Measurements from ENCODE around the gene KCTD1.

Gene KCTD1

DNA sequence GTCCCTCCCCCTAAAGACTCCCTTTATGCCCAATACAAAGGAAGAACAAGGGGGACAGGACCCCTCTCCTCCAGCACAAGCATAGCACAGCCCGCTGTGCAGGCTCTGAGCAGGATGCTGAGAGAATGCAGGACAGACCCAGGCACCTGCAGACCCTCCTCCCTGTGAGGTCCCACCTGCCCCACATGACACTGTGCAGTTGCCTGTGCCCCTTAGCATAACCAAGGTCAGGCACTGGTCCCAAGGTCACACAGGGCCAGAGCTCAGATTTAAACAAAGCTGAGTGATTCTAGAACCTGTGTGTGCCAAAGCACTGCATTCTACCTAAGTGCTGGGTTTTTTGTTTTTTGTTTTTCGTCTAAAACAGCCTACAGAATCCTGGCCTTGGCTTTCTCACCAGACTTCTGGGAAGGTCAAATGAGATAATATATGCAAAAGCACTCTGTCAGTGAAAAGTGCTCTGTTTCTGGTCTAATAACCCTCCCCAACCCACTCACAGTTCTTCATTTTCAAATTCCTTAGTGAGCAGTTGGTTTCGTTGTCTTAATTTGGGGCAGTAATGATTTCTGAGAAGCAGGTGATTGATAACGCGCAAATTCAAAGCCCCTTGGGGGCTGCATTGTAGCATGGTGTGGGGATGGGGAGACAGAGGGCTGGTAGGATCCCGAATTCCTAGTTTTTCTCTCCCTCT is 125.7 kb downstream of the KCTD1 start:
- TF ChIP-seq CTCF (IDR thresholded peaks at IDR 0.05; ENCODE audit: extremely low read depth, missing control alignments), result no peak
- peak; percentile 45 for DNase-seq (ENCODE audit: low spot score)

GRCh38 chr18:26421931-26422330 is 126.4 kb downstream of the KCTD1 start:
- DNase-seq (ENCODE audit: low spot score), result no peak
- no peak for TF ChIP-seq CTCF (IDR thresholded peaks at IDR 0.05; ENCODE audit: extremely low read depth, missing control alignments)

- no peak for DNase-seq (ENCODE audit: low spot score)
- TF ChIP-seq CTCF (IDR thresholded peaks at IDR 0.05; ENCODE audit: extremely low read depth, missing control alignments), result no peak
Observed at GRCh38 chr18:26421503-26421902, 126.8 kb downstream of the KCTD1 start.

DNA sequence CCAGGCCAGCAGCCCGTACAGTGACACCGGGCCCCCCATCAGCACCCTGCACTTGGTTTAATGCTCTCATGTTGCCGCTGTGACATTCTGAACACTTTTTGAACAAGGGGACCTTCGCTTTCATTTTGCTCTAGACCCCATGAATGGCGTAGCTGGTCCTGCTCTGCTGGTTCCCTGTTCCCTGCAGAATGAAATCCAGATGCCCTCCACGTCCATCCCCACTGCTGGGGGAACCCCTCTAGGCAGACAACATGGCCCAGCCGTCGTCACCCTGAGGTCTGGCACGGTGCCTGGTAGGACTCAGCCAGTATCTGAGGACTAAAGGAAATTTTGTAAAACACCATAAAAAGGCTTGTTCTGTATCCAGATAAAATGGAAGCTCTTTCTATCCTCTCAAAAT is 128.6 kb downstream of the KCTD1 start:
- no peak for TF ChIP-seq CTCF (IDR thresholded peaks at IDR 0.05; ENCODE audit: extremely low read depth, missing control alignments)
- no peak for DNase-seq (ENCODE audit: low spot score)

DNA sequence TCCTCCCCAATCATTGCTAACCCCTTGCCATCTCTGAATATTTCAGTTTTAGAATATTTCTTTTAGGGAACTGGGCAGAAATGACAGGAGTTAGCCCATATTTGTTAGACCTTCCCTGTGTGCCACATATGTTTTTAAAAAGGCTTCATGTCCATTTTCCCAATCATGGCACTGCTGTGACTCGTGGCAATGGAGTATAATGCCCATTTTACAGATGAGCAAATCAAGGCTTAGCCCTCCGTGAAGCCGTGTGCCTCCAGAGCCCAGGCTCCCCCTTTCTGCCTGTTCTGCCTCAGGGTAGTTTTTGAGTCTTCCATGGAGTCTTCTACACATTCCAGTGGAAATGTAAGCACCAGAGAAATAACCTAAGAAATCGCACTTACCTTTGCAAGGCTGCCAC is 130.1 kb downstream of the KCTD1 start:
- no peak for TF ChIP-seq CTCF (IDR thresholded peaks at IDR 0.05; ENCODE audit: extremely low read depth, missing control alignments)
- no peak for DNase-seq (ENCODE audit: low spot score)

DNA sequence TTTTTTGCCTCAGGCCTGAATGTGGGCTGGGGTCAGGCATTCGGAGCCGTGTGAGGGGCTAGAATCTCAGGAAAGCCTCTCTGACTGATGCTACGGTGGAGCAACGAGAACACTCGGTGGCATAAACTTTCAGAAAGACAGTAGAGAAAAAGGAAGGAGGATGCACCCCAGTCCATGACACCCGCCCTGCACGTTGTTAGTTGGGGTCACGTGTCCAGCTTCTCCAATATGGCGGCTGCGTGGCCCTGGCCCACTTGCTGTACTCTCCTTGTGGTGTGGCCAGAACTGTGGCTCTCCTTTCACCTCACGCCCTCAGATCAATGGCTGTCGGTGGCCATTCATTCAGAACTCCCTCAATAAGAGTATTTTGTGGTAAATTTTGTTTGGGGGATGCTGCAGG is 131.2 kb downstream of the KCTD1 start:
- no peak for DNase-seq (ENCODE audit: low spot score)
- TF ChIP-seq CTCF (IDR thresholded peaks at IDR 0.05; ENCODE audit: extremely low read depth, missing control alignments), result no peak

DNA sequence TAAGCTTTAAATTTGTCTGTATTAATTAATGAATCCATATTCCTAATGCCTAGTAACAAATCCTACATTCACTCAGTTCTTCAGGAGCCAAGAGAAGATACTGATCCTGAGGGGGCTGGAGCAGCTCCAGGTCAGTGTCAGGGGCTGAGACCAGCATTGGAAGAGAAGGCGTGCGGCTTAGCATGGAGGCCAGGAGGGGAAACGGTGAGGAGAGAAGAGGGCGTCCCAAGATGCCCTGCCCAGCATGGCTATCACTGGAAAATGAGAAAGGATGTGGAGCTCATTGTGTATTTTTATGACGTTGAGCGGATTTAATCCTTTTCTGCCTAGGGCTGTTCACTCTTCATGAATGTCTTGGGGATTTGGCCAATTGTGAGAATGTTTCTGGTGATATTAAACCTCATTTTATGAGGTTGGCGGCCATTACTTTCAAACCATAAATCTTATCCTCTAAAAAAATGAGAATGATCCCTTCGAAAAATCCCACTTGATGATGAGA is 131.7 kb downstream of the KCTD1 start:
- TF ChIP-seq CTCF (IDR thresholded peaks at IDR 0.05; ENCODE audit: extremely low read depth, missing control alignments), result no peak
- DNase-seq (ENCODE audit: low spot score), result no peak

Data from GM20000 (cell line).